HG03039 (cell line): Measurements from ENCODE around the gene LRP1.

ENCODE experiments used
- ATAC-seq: cut with Tn5 transposase; IDR thresholded peaks from one replicate; pipeline ENCODE4 v1.9.1; 2021; ENCODE audit warnings: mild to moderate bottlenecking, moderate library complexity; ENCODE audit not compliant: unreplicated experiment

Gene LRP1

DNA sequence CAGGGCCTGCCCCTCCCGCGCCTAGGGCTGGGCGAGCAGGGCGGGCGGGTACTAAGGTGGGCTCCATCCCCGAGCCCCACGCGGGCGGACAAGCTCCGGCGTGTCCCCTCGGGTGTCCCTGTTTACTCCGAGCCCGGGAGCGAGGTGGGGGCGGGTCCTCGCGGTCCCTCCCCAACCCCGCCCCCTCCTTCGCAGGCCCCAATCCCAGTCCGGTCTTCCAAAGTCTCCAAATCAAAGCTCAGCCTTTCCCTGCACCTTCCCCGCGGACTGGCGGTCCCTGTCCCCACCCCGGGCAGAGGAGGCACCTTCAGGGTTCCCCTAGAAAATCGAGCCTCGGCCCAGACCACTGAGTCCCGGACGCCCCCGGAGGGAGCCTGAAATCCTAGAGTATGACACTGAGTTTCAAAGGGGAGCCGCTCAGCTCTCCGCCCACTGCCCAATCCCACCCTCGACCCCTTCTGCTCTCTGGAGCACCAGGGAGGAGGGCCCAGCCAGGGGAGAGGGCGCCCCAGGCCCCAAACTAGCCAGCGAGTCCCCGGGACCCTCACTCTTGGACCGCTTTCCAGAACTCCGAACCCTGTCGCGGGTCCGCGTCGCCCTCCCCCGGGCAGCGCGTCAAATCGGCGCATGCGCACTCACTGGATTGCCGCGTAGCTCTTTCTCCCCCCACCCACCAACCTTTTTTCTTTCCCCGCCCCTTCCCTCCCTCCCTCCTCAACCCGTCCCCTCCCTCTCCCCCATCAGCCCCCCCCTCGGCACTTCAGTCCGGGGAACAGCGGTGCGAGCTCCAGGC is at the start of gene LRP1:
TSS of gene LRP1 (plus strand) at position 758 of the 793 bp plus-strand sequence. CDS start 482 bp downstream, outside the sequence.
- ATAC-seq = no peak

- peak; percentile 94 for ATAC-seq
Observed at GRCh38 chr12:57078519-57079404, 49.5 kb upstream of the LRP1 start, which contains the start of gene NEMP1. Gene NEMP1, minus strand, starts transcription at chr12:57078791. Its CDS starts 46 bp downstream, at chr12:57078745.

DNA sequence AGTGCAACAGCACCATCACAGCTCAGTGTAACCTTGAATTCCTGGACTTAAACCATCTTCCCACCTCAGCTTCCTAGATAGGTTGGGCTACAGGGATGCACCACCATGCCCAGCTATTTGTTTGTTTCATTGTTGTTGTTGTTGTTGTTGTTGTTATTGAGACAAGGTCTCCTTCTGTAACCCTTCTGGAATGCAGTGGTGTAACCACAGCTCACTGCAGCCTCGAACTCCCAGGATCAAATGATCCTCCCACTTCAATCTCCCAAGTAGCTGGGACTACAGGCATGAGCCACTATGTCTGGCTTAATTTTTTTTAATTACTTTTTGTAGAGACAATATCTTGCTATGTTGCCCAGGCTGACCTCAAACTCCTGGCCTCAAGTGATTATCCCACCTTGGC is 48.5 kb upstream of the LRP1 start:
- ATAC-seq = no peak

GRCh38 chr12:57080855-57081254 is 47.4 kb upstream of the LRP1 start:
- no peak for ATAC-seq

DNA sequence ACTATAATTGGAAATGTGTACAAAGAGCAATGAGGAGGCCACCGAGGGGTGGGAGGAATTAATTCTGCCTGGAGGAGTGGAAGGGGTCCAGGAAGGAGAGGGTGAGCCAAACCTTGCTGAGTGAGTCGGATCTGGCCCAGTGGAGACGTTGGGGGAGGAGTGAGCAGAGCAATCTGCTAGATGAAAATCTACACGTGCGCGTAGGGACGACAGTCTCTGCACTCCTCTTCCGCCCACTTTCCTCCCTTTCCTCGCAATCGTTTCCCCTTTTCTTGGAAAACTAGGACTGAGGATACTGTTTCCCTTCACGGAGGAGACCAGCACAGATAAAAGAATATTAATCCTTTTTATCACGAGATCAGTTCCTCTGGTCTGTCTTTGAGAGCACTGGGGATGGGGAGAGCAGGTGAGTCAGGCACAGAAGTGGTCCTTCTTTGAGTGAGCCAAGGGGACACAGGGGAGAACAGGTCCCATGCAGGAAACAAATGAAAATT is 42.2 kb upstream of the LRP1 start:
- no peak for ATAC-seq

GRCh38 chr12:57086493-57087009 is 41.7 kb upstream of the LRP1 start:
- ATAC-seq = no peak

DNA sequence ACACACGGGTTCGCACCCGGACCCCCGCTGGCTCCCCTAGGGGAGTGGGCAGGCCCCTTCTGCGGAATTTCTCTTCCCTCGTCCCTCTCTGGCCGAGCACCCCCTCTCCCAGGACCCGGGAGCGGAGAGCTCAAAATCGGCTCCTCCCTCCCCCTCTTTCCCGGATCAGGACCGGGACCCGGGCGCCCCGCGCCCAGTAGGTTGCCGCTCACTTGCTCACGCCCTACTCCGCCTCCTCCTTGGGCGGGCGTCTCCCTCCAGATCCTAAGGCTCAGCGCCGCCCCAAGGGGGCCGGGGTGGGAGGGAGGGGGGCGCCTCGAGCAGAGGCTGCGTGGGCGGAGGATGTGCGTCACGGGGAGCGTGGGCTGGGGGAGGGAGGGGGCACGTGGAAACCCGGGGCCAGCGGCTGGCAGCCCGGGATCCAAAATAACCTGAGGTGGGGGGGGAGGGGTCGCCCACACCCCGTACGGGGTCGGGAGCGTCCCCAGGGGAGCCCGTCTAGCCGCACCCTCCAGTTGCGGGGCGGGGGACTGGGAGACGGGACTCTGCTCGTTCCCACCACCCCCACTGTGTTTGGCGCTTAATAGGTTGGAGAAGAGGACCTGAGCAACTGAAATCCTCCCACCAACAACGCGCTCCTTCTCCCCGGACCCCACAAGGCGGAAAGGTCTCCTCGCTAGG is 41.1 kb upstream of the LRP1 start:
- peak; percentile 31 for ATAC-seq

GRCh38 chr12:57087691-57088353 is 40.5 kb upstream of the LRP1 start:
- peak; percentile 21 for ATAC-seq

- ATAC-seq = peak; percentile 48
Observed at GRCh38 chr12:57088354-57089270, 39.7 kb upstream of the LRP1 start, which contains the start of gene NAB2. Gene NAB2, plus strand, starts transcription at chr12:57089114. Its CDS starts 158 bp downstream, at chr12:57089272.

DNA sequence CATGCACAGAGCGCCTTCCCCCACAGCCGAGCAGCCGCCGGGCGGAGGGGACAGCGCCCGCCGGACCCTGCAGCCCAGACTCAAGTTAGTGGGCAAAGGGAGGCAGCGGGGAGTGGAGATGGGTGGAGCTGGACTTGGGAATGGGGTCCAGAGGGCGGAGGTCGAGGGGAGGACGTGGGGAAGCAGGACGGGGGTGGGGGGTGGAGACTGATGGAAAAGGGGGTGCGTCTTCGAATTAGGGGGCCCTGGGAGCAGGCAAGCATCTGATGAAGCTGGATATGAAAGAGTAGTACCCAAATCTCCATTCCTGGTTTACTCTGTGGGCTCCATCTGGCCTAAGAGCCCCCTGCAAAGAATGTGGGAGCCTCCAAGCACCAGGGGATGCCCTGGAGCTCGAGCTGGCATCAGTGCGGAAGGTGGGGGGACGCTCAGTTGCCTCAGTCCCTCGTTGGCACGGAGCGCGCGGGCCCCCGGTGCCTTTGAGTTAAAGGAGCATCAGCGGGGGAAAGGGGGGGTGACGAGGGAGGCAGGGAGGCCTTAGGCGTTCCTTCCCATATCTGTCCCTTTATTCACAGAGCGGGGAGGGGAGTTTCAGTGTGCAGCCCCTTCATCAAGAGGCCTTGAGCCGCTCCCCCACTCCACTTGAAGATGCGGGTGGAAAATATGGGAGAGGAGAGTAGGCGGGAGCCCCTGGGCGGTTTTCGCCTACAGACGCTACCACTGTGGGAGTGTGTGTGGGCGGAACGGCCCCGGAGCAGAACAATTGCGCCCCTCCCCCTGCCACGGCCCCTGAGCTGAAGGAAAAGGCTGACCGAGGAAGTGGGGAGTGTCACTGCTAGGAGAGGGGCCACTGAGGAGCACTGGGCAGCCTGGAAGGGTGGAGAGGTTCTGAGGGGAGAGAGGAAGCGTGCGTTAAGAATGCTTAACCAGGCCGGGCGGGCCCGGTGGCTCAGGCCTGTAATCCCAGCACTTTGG is 38.7 kb upstream of the LRP1 start:
- ATAC-seq = no peak

GRCh38 chr12:57090490-57090889 is 37.8 kb upstream of the LRP1 start:
- no peak for ATAC-seq

GRCh38 chr12:57090924-57091637 is 37.2 kb upstream of the LRP1 start:
- no peak for ATAC-seq

- no peak for ATAC-seq
Observed at GRCh38 chr12:57091638-57092528, 36.4 kb upstream of the LRP1 start.

DNA sequence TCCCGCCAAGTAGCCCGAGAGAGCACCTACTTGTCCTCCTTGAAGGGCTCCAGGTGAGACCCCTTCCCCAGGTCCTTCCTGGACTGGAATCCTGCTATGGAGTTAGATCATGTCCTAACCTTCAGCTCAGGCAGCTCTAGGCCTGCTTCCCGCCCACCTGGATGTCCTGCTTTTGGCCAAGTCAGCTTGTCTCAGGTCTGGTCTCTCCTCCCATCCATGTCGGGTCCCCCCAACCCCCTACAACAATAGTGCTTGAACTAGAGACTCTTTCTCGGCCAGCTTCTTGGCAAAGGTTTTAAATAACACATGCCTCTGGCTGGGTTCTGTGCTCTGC is 35.8 kb upstream of the LRP1 start:
- ATAC-seq = no peak

DNA sequence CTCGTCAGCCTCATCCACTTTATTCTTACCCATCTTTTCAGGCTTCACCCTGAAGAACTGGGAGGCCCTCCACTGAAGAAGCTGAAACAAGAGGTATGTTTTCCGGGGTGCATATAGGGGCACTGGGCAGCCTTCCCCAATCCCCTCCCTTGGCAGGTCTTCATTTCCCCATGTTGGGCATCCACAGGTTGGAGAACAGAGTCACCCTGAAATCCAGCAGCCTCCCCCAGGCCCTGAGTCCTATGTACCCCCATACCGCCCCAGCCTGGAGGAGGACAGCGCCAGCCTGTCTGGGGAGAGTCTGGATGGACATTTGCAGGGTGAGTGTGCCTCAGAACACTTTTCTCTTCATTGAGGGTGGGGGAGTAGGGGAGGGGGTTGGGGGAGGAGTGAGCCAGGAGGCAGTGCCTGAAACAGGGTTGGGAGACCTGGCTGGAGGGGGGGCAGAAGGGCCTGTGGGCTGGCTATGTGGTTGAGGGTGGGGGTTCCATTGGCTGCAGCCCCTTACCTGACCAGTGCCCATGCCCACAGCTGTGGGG is 35.3 kb upstream of the LRP1 start:
- no peak for ATAC-seq
